Measurements from ENCODE around the gene MSH3. TPM values are rescaled to one million over a fixed set of nuclear protein-coding genes. Genes with fewer than 3 reads are reported as not detected.

MSH3 gene
- 13.0 TPM for total RNA-seq (ENCODE audit: unreplicated experiment)
- long read RNA-seq, full-length matches to known transcripts, result 2 of 11 reads
- long read RNA-seq, partial matches to known transcripts, result 9 of 11 reads
- long read RNA-seq, other reads (novel, unspliced or antisense), result 0 of 11 reads

- no peak for TF ChIP-seq CTCF (IDR thresholded peaks at IDR 0.05; ENCODE audit: unreplicated experiment)
These were observed at the start of gene MSH3, which contains the start of gene DHFR for GRCh38 chr5:80654391-80655230. Gene MSH3 (plus strand): TSS chr5:80654652. CDS start chr5:80654728, 76 bp downstream. Gene DHFR (minus strand): TSS chr5:80654983. CDS start chr5:80654489, 494 bp downstream.

GRCh38 chr5:80607343-80607742 is 47.1 kb upstream of the MSH3 start:
- no peak for TF ChIP-seq CTCF (IDR thresholded peaks at IDR 0.05; ENCODE audit: unreplicated experiment)
- no peak for DNase-seq (ENCODE audit: low spot score)
- Mint-ChIP-seq H3K27me3 (ENCODE audit: unreplicated experiment) (no peaks in the 10 kb centered on the region), H3K4me3 (ENCODE audit: unreplicated experiment) (no peak overlapping the region), H3K36me3 (ENCODE audit: low read depth, unreplicated experiment) (peaks cover 3% of the 10 kb centered on the region), H3K9me3 (ENCODE audit: unreplicated experiment) (no peaks in the 10 kb centered on the region), H3K27ac (ENCODE audit: unreplicated experiment) (no peak overlapping the region), H3K4me1 (ENCODE audit: unreplicated experiment) (peaks cover 3% of the 10 kb centered on the region)

More at GRCh38 chr5:80654391-80655230, at the start of gene MSH3, which contains the start of gene DHFR:
- Mint-ChIP-seq H3K4me3 (ENCODE audit: unreplicated experiment) (peak within 1 kb of the TSS; percentile 93), H3K27me3 (ENCODE audit: unreplicated experiment) (no peaks in the 10 kb centered on the region), H3K36me3 (ENCODE audit: low read depth, unreplicated experiment) (peaks cover 18% of the 10 kb centered on the region), H3K27ac (ENCODE audit: unreplicated experiment) (peak within 1 kb of the TSS; percentile 98), H3K9me3 (ENCODE audit: unreplicated experiment) (no peaks in the 10 kb centered on the region), H3K4me1 (ENCODE audit: unreplicated experiment) (peaks cover 23% of the 10 kb centered on the region)
- DNase-seq (ENCODE audit: low spot score), result peak; percentile 81

- Mint-ChIP-seq H3K4me1 (ENCODE audit: unreplicated experiment) (peaks cover 3% of the 10 kb centered on the region), H3K4me3 (ENCODE audit: unreplicated experiment) (no peak overlapping the region), H3K27me3 (ENCODE audit: unreplicated experiment) (no peaks in the 10 kb centered on the region), H3K36me3 (ENCODE audit: low read depth, unreplicated experiment) (peaks cover 3% of the 10 kb centered on the region), H3K27ac (ENCODE audit: unreplicated experiment) (no peak overlapping the region), H3K9me3 (ENCODE audit: unreplicated experiment) (no peaks in the 10 kb centered on the region)
- TF ChIP-seq CTCF (IDR thresholded peaks at IDR 0.05; ENCODE audit: unreplicated experiment), result no peak
- no peak for DNase-seq (ENCODE audit: low spot score)
These were observed 46.6 kb upstream of the MSH3 start for GRCh38 chr5:80607832-80608231.

- H3K27ac Mint-ChIP-seq (ENCODE audit: unreplicated experiment), result no peak overlapping the region
- H3K27me3 Mint-ChIP-seq (ENCODE audit: unreplicated experiment), result no peaks in the 10 kb centered on the region
- no peak for DNase-seq (ENCODE audit: low spot score)
- H3K4me1 Mint-ChIP-seq (ENCODE audit: unreplicated experiment), result no peaks in the 10 kb centered on the region
- no peak for TF ChIP-seq CTCF (IDR thresholded peaks at IDR 0.05; ENCODE audit: unreplicated experiment)
- H3K4me3 Mint-ChIP-seq (ENCODE audit: unreplicated experiment), result no peak overlapping the region
- no peaks in the 10 kb centered on the region for H3K9me3 Mint-ChIP-seq (ENCODE audit: unreplicated experiment)
- peaks cover 3% of the 10 kb centered on the region for H3K36me3 Mint-ChIP-seq (ENCODE audit: low read depth, unreplicated experiment)
These were observed 45.7 kb upstream of the MSH3 start for GRCh38 chr5:80608731-80609130.

- Mint-ChIP-seq H3K36me3 (ENCODE audit: low read depth, unreplicated experiment) (peaks cover 3% of the 10 kb centered on the region), H3K4me1 (ENCODE audit: unreplicated experiment) (no peaks in the 10 kb centered on the region), H3K27me3 (ENCODE audit: unreplicated experiment) (no peaks in the 10 kb centered on the region), H3K27ac (ENCODE audit: unreplicated experiment) (no peak overlapping the region), H3K9me3 (ENCODE audit: unreplicated experiment) (no peaks in the 10 kb centered on the region), H3K4me3 (ENCODE audit: unreplicated experiment) (no peak overlapping the region)
- TF ChIP-seq CTCF (IDR thresholded peaks at IDR 0.05; ENCODE audit: unreplicated experiment), result no peak
- no peak for DNase-seq (ENCODE audit: low spot score)
These were observed 44.8 kb upstream of the MSH3 start for GRCh38 chr5:80609692-80610091.
